Muscle of back (tissue), 11 donors: ENCODE results near the gene MMP24. TPM values are rescaled to one million over a fixed set of nuclear protein-coding genes. Genes with fewer than 3 reads are reported as not detected.
"Not testable (repeated sequence)": the region's sequence is repeated elsewhere in the genome, so short reads cannot be mapped to it uniquely, and the experiment has no call there.

Source experiments
- DNase-seq, 3 donors: peaks; one replicate each; pipeline versions ENCODE4 v3.0.0 to v3.0.0-alpha.2; 2013
- polyA plus RNA-seq, 10 donors: library from polyadenylated mRNA; unstranded; fragments of 120-200 nt; gene quantifications; one replicate each; pipeline ENCODE4 v1.2.1, GENCODE V29; 2013; ENCODE audit not compliant: insufficient read length in 10 of 10

Gene MMP24
- polyA plus RNA-seq, 10 donors = 0.25 to 0.59 (median 0.51) TPM

DNA sequence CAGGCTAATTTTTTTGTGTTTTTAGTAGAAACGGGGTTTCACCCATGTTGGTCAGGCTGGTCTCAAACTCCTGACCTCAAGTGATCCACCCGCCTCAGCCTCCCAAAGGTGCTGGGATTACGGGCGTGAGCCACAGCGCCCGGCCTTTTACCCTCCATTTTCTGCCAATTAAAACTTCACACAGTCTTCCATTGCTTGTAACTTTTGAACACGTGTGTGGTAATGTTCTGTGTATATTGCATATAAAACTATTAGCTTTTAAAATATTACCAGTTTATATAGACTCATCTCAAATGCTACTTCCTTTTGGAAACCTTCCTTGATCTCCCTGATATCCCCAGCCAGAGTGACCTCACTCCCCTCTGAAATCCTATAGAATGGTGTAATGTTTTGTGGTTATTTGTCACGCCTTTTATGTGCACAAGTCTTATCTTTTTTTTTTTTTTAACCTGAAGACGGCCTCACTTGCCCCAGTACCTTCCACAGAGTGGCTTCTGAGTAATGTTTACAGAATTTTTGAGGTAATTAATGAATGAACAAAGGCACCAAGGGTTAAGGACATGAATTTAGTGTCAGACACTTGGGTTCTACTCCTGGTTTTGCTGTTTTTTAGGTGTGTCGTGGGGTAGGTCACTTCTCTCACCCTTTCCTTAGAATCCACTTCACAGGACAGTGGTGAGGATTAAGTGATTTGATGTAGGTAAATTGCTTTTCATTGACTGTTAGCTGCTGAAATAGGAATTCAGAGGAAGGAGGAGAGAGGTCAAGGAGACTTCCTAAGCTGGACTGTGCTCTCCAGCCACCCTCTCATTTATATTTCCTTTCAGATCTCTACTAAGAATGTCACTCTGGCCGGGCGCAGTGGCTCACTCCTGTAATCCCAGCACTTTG, 11.2 kb upstream of the MMP24 start:
- DNase-seq = peak in 1 of 3 donors; percentile 67

DNA sequence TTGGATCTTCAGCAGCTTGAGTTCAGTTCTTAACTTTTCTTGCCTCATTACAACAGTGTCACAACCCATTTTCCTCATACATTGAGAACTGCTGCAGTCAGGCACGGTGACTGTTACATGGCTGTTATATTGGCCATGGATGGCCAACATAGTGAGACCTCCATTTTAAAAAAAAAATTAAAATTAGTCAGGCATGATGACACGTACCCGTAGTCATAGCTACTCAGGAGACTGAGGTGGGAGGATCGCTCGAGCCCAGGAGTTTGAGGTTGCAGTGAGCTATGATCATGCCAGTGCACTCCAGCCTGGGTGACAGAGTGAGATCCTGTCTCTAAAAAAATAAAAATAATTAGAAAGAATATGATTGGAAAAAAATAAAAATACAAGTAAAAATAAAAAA, 9.9 kb upstream of the MMP24 start:
- no peak for DNase-seq

DNA sequence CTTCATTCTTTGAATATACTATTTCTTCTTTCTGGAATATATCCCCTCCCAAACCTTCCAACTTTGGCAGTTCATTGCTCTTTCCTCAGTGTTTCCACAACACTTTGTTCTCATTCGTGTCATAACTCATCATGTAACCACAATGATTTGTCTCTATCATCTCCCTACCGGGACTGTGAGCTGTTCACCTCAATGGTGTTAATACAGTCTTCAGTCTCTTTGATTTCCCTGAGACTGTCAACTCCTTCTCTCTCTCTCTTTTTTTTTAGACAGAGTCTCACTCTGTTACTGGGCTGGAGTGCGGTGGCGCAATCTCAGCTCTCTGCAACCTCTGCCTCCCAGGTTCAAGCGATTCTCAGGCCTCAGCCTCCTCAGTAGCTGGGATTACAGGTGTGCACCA, 2.5 kb upstream of the MMP24 start:
- no peak for DNase-seq

DNA sequence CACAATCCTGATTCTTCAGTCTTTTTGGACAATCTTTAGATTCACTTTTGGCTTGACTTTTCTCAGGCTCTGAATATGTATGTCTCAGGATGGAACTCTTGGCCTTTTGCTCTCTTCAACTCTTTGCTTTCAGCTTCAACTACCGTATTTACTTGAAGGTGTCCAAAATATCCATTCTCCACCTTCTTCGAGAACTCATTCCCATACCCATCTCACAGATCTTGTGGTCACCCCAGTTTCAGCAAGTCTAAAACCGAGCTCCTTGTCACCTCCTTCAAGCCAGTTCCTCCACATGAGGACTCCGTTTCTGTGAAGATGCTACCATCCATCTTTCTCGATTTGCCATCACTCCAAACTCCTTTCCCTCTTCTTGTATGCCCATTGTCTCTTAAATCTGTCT, 2.0 kb upstream of the MMP24 start:
- no peak for DNase-seq

DNA sequence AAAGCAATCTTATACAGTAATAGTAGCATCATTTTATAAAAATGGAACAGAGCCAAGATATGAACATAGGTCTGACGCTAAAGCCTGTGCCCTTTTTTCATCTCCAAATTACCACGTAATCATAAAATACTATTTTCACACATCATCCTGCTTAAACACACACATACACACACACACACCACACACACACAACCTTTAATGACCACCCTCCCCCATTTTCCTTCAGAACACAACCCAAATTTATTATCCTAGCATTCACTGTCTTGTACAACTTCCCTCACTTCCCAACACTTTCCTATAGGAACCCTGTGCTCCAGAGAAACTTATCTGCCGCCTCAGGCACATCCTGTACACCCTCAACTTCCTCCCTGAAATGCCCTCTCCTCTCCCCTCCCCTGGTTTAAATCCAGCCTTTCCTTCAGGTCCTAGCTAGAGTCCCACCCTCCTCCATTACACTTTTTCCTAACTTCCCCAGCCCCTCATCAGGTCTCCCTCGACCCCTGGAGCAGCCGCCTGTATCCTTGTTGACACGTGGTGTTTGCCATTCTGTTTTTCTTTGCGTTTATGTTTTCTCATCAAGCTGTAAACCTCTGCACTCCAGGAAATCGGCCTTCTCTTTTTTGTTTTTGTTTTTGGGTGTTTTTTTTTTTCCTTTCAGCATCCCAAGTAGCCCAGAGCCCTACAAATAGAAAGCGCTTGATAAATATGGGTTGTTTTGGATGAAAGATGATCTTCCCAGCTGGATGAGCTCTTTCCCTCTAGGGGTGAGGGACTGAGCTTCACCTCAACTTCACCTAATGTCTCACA, 968 bp upstream of the MMP24 start:
- DNase-seq = no peak

DNA sequence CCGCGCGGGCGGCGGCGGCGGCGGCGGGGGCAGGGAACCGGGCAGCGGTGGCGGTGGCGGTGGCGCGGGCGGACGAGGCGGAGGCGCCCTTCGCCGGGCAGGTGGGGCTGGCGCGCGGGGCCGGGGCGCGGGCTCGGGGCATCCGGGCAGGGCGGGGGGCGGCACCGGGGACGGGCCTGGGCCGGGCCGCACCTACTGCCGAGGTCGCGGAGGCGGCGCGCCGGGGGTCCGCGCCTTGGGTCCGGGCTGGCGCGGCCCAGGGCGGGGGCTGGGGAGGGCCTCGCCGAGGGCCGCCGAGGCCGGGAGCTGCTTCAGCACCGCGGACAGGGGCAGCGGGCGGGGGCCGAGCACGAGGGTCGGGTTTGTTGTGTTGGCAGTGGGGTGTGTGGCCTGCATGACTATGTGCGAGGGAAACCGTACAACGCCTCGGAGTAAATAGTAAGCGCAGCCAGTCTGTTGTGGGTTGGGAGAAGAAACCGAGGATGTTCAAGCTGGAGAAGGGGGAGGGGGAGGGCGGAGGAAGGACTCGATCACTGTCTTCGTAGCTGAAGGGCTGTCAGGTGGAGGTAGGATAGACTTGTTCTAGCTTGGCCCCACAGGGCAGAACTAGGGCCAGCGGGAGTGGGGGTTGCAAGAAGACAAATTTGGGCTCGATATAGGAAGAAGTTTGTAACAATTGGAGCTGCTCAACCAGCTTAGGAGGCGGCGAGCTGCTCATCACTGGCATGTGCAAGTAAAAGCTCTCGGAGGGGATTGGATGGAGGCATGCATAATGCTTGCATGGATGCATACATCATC, 593 bp downstream of the MMP24 start:
- peak; percentile 26 to 80 (median 67) for DNase-seq

DNA sequence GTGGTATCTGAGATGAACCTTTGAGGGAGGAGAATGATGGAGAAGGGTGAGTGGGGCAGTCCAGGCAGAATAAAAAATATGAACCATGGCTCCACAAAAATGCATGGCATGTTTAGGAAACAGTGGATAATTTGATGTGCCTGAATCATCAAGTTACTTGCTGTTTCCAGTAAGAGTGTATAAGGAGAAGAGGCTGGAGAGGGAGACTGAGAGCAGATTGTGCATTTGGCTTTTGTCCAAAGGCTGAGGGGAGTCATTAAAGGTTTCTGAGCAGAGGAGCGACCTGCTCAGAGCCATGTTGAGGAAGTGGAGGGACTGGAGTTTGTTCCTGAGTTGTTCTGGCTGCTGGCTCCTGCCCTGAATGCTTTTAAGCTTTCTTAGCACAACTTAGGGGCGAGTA, 6.1 kb downstream of the MMP24 start:
- peak in 1 of 3 donors; percentile 84 for DNase-seq

DNA sequence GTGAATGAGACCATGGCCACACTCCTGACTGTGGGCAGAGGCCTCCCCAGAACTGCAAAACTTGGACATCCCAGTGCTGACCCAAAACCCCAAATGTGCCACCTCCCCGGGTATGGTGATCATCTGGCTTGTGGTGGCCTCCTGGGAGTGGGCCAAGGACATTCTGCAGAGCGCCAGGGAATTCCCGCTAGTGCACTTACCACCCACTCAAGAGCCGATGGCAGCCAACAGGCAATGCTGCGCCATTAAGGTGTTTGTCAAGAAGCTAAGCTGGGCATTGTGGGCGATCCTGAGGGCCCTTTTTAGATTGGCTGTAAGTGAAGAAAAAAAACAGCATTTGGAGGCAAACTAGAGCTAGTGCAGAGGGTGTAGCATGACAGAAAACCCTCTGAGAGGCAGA, 9.4 kb downstream of the MMP24 start:
- DNase-seq = no peak

DNA sequence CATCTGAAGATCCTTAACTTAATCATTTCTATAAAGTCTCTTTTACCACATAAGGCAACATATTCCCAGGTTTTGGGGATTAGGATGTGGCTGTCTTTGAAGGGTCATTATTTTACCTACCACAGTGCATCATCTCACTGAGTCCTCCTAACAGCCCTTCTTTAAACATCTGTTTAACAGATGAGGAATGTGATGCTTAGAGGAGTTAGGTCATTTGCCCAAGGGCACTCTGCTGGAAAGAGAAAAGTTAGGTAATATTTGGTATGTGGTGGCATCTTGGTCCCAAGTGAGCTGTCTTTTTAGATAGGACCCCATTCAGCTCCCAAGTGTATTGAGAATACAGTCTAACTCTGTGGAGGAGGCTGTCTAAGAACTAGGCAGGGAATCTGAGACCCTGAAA, 11.0 kb downstream of the MMP24 start:
- DNase-seq = no peak

DNA sequence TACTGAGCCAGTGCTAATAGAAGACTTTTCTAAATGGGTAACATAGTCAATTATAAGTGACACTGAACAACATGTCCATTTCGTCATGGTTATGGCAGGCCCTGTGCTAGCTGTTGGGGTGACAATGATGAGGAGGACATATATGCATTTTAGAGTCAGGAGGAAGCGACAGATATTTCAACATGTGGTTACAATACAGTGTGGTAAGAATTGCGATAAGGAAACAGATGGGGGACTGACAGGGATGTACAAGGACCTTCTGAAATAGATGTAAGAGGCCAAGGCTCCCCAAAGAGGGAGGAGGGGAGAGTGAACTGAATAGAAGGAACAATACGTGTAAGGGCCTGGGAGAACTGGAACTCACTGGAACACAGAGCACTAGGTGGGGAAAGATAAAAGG, 11.7 kb downstream of the MMP24 start:
- no peak for DNase-seq

DNA sequence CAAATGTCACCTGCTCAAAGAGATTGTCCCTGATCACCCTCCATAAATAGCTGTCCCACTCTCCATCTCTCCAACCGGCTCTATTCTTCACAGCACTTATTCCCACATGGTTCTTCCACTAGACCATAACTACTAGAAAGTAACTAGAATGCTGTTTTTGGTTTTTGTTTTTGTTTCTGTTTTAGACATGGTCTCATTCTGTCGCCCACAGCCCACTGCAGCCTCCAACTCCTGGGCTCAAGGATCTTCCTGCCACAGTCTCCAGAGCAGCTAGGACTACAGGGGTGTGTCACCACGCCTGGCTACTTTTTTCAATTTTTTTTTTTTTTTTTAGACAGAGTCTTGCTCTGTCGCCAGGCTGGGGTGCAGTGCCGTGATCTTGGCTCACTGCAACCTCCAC, 12.2 kb downstream of the MMP24 start:
- DNase-seq = no peak

DNA sequence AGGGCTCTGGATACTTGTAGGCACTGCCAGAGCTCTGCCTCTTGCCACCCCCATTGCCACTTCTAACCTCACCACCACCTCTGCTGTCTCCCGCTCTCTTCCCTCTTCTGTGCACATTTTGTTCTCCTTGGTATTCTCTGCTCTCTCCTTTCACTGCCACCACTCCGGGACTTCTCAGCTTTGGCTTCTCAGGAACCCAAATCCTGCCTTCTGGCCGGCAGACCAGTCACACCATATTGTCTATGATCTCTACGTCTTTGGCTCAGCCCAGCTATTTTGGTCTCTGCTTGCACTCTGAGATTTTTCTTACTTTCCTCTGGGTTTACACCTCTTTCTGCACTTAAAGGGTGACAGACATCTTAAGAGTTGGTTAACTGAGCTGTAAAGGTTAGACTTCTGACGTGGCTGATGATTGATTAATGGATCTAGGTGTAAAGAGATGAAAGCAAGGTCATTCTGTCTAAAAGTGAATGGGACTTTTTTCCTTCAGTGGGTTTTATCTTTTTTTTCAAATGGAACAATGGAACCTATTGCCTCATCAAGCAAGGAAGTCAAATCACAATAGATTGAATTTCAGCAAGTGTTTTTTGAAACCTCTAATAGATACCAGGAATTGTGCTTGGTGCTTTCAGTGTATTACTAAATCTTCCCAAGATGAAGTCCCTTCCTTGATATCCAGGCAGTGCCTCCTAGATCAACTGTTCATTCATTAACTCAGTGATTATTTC, 13.8 kb downstream of the MMP24 start:
- DNase-seq = no peak

DNA sequence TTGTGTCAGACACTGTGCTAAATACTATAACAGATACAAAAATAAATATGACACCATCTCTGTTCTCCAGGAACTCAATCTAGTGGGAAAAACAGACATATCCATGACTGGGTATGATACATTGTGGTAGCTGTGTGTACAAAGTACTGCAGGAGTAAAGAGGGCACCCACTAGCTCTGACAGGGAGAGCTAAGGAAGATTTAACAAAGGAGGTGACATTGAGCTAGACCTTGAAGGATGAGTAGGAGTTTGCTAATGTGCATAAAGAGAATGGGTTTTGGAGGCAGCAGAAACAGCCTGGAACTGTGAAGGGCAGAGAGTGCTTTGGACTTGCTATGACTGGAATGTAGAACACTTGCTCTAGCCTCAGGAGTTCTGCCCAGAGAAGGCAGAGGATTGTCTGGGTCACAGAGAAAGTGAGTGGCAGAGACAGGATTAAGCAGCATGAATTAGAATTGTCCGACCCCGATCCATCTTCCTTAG, 14.4 kb downstream of the MMP24 start:
- no peak for DNase-seq

DNA sequence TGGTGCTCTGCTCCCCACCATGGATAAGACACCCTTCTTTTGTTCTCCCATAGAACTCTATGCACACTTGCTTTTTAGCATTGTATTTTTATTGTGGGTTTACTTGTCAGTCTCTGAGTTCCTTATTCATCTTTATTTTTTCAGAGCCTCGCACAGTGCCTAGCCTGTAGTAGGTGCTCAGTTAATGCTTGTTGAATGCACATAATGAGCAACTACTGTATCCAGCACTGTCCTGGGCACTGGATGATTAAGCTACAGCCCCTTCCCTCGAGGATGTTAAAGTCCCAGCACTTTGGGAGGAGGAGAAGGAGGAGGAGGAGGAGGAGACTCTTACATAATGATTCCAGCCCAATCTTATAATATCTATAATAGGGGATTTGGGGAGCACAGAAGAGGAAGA, 16.8 kb downstream of the MMP24 start:
- no peak for DNase-seq

DNA sequence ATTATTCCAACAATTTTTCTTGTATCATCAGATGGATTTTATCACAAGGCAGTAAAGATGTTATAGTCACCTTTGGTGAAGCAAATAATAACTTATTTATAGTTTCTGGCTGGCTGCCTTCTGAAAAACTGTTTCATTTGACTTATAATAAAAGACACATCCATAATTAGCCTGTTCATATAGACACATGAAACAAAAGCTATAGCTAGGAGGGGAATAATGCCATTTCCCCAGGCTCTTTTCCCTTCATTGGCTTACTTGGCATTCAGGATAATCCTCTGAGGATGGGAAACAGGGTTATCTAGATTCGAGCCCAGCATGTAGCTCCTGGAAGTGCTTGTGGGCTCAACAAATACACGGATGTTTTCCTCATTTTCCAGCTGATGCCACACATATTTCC, 17.5 kb downstream of the MMP24 start:
- no peak for DNase-seq

DNA sequence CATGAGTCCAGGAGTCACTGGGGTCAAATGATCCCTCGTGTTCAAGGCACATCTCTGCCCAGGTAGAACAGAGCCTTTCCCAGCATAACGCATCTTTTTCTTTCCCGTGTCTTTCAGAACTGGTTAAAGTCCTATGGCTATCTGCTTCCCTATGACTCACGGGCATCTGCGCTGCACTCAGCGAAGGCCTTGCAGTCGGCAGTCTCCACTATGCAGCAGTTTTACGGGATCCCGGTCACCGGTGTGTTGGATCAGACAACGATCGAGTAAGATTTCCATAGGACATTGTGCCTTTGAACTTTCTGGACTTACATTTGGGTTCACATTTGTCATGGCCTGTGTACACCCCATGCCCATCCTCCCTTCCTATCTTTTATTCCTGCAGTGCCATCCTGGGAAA, 20.2 kb downstream of the MMP24 start:
- no peak for DNase-seq

DNA sequence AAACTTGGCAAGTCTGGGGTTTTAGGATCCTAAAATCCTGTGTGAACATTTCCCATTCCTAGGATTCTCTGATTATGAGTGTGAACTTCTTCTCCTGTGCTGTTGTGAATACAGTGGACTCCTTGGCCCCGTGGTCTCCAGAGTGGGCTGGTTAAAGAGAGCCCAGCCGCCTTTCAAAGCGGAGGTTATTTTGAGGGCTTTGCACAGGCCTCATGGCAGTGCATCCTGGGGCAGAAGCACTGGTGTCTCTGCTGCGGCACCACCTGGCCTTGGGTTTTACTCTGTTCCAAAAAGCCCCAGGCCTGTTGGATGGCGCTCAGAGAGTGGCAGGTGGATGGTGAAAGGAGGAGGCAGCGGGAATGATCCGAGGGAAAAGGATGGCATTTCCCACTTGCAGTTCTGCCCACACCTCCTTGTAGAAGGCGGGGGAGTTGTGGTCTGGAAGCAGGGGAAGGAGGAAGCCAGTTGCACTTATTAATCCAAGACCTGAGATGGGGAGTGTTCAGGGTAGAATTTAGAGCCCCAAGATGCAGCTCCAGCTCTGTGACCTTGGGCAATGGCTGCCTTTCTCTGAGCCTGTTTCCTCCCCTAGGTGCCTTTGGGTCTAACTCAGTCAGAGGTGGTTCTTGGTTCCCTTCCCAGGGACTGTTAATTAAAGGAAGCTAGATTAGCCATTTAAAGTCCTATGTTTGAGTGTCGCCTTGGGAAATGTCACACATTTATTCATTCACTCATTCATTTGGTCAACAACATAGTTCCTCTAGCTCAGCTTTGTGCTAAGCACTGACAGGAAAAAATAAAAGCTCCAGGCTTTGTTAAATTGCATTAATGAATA, 22.4 kb downstream of the MMP24 start:
- no peak for DNase-seq

DNA sequence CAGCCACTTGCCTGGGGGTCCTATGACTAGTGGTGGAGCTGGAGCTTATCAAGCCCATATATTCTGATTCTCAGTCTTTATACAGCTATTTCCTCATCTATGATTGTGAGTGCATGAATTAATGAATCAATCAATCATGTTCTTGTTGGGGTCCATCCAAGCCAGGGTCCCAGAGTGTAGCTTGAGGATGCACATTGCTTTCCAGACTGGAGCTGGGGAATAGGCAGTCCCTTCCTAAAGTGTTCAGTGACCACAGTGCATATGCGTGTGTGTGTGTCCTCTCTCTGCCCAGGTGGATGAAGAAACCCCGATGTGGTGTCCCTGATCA, 25.1 kb downstream of the MMP24 start:
- no peak for DNase-seq

DNA sequence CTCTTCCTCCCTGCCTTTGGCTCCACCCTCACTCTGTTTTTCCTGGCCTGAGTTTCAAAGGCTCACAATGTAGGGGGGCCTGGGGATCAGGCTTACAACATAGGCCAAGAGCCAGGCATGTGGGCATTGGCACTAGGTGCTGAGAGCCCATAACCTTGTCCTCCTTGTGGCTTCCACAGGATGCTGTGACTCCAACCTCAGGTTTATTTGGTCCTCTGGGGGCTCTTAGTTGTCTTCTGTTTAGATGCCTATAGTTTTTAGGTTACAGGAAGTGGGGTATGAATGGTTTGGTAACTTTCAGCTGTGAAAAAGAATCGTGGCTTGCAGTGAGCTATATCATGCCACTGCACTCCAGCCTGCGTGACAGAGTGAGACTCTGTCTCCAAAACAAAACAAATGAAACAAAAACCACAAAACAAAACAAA, 25.6 kb downstream of the MMP24 start:
- no peak for DNase-seq

DNA sequence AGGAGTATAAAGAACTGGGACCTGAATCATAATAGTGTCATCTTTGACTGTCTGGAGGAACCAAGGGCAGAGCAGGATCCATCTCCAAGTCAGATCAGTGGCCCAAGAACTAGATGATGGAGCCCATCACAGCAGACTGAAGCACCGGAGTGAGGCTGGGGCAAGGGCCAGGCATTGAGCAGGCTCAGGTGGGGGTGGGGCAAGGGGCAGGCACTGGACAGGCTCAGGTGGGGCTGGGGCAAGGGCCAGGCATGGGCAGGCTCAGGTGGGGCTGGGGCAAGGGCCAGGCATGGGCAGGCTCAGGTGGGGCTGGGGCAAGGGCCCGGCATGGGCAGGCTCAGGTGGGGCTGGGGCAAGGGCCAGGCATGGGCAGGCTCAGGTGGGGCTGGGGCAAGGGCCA, 26.1 kb downstream of the MMP24 start:
- not testable (repeated sequence) for DNase-seq

DNA sequence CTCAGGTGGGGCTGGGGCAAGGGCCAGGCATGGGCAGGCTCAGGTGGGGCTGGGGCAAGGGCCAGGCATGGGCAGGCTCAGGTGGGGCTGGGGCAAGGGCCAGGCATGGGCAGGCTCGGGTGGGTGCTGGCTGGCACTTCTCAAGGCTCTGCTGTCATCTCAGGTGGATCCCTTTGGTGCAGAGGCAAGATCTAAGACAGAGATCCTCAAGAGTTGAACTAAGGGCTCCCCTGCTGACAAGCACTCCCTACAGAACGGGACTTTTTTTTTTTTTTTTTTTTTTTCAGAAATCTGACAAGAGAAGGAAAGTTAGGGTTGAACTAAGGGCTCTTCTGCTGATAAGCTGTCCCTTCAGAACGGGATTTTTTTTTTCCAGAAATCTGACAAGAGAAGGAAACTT, 26.5 kb downstream of the MMP24 start:
- DNase-seq = no peak
